GM12891 (cell line): ENCODE measurements around the gene ARPP21.

Experiments used
- DNase-seq: peaks from one replicate; pipeline ENCODE4 v3.0.0; 2011; ENCODE audit warnings: low spot score; ENCODE audit not compliant: insufficient read length
- FAIRE-seq: peaks from 2 replicates; lab custom pipeline; 2011; peaks lifted over from hg19 to GRCh38; lab: Jason Lieb, UNC
- PAX5 ChIP-seq: IDR thresholded peaks from 2 replicates; pipeline ENCODE4 v1.6.1; 2011; ENCODE audit warnings: low read length, moderate library complexity, mild to moderate bottlenecking; ENCODE audit not compliant: insufficient read depth, severe bottlenecking
- POLR2A ChIP-seq: IDR thresholded peaks from 2 replicates; pipeline ENCODE4 v1.6.1; 2011; ENCODE audit warnings: low read depth, low read length, control low read depth
- POLR2AphosphoS5 ChIP-seq: IDR thresholded peaks from 2 replicates; pipeline ENCODE4 v1.6.1; 2011; ENCODE audit warnings: low read depth, low read length, control low read depth
- POU2F2 ChIP-seq: IDR thresholded peaks from 2 replicates; pipeline ENCODE4 v1.6.1; 2011; ENCODE audit warnings: low read depth, mild to moderate bottlenecking, control low read depth, low read length, moderate library complexity
- SPI1 ChIP-seq: IDR thresholded peaks from 2 replicates; pipeline ENCODE4 v1.6.1; 2011; ENCODE audit warnings: low read depth, low read length, control low read depth
- TAF1 ChIP-seq: IDR thresholded peaks from 2 replicates; pipeline ENCODE4 v1.6.1; 2011; ENCODE audit warnings: low read depth, low read length, control low read depth

ARPP21 gene

DNA sequence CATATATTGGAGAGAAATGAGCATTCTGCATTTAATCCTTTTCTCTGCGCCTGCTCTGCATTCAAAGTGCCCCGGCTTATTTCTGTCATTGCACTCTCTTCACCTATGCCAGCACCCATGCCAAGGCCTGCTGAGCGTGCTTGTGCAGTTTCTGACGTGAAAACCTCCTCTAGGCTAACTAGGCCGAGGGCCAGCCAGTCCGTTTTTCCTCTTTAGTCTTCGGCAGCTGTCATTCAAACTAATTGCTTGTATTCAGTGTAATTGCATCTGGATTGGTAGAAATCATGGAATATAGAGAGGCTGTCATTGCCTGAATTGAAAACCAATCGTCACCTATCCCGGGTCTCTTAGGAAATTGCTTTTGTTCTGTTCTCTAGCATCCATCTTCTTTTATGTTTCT is 94.0 kb downstream of the ARPP21 start:
- FAIRE-seq (no peak), DNase-seq (no peak)
- TF ChIP-seq TAF1 (no peak), POLR2A (no peak), PAX5 (no peak), SPI1 (no peak), POLR2AphosphoS5 (no peak), POU2F2 (no peak)

DNA sequence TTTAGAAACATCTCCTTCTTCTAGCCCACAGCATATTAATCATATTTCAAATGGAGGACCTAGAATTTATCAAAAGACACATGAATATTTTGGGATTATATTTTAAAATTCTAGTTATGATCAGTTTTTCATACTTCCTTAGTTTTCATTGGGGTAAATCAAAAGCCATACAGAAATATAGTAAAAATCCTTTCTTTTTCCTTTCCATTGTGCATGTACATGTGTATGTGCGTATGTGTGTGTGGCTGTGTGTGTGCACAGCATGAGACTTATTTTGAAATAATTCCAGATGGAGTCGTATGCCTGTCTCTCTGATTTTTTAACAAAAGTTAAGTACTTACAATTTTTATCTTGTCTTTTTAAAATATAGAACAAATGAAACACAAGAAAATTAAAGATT is 94.5 kb downstream of the ARPP21 start:
- DNase-seq, result no peak
- no peak for FAIRE-seq
- TF ChIP-seq TAF1, result no peak
- TF ChIP-seq POLR2AphosphoS5, result no peak
- TF ChIP-seq POU2F2, result no peak
- TF ChIP-seq SPI1, result no peak
- no peak for TF ChIP-seq POLR2A
- no peak for TF ChIP-seq PAX5

DNA sequence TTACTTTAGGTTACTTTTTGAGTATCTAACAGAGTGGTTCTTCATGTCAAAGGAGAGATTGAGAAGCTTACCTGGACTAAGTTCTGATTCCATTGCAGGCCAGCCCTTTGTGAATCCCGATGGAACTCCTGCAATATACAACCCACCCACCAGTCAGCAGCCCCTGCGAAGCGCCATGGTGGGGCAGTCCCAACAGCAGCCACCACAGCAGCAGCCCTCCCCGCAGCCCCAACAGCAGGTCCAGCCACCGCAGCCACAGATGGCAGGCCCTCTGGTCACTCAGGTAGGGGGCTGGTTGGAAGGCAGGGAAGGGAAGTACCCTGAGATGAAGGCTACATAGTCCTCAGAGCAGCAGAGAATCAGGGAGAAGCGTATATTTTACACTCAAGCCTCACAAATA is 97.8 kb downstream of the ARPP21 start:
- TF ChIP-seq TAF1, result no peak
- TF ChIP-seq PAX5, result no peak
- FAIRE-seq (no peak), DNase-seq (no peak)

DNA sequence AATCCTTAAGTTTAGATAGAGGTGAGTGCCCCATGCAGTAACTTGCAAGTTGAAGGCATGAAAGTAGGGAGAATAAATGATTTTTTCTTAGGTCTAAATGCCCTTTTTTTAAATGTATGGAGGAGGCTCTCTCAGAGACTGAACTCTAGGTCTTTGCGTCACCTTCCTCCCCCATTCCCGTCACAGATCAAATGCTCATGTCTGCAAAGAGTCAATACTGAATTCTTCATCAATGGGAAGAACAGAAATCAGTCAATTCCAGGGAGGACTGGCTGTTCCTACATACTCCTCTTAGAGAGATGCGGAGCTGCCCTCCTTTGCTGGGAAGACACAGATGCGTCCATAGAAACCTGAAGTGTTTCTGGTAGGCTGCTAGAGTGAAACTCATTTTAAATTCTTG is 98.2 kb downstream of the ARPP21 start:
- DNase-seq (no peak), FAIRE-seq (no peak)
- TF ChIP-seq TAF1 (no peak), SPI1 (no peak), PAX5 (no peak), POU2F2 (no peak), POLR2A (no peak), POLR2AphosphoS5 (no peak)

DNA sequence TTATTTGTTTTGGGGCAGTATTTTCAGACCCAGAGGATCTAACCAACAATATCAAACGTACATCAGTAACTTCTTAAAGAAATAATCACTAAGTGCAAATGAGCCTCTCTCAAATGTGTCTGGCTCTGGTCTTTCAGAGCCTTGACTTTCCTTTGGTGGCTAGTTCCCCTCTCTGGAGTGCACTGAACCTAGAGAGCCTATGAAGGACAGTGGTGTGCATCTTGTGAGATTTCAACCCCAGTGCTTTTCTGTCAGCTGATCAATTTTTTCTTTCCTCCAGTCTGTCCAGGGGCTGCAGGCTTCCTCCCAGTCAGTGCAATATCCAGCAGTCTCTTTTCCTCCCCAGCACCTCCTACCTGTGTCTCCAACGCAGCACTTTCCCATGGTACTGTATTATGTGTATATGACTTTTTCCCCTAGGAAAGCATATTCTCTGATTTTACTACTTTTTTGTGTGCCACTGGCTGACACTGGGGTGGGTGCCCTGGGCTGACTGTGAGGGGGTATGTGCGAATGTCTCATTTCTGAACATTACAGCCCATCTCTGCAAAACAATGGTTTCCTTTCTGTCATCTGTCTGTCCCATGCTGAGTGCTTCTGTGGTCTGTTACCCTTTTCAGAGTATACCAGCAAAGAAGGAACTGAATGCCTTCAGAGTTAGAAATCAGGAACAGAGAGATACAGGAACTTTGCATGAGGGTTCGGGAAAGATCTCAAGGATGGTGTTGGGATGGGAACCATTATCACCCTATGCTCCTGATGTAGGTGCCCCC is 98.8 kb downstream of the ARPP21 start:
- DNase-seq (no peak), FAIRE-seq (no peak)
- TF ChIP-seq SPI1, result no peak
- no peak for TF ChIP-seq POLR2A
- no peak for TF ChIP-seq POU2F2
- no peak for TF ChIP-seq POLR2AphosphoS5
- TF ChIP-seq TAF1, result no peak
- TF ChIP-seq PAX5, result no peak

DNA sequence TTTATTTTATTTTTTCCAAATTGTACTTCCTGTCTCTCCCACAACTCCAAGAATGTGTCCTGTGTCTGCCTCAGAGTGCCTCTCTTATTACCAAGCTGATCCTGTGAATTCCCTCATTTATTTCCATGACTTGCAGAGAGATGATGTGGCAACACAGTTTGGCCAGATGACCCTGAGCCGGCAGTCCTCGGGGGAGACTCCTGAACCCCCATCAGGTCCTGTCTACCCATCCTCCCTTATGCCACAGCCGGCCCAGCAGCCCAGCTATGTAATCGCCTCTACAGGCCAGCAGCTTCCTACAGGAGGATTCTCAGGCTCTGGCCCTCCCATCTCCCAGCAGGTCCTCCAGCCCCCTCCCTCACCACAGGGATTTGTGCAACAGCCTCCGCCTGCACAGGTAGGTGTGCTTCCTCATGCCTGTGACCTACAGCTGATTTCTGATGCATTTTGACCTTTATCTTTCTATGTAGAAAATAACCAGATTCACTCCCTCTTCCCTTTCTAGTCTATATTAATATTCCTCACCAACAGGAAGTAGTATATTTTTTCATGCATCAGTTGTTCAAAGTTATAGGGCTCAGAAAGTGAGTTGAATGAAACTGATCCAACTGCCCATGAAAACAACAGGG is 100.0 kb downstream of the ARPP21 start:
- DNase-seq (no peak), FAIRE-seq (no peak)
- TF ChIP-seq POLR2AphosphoS5, result no peak
- no peak for TF ChIP-seq TAF1
- TF ChIP-seq SPI1, result no peak
- TF ChIP-seq PAX5, result no peak

DNA sequence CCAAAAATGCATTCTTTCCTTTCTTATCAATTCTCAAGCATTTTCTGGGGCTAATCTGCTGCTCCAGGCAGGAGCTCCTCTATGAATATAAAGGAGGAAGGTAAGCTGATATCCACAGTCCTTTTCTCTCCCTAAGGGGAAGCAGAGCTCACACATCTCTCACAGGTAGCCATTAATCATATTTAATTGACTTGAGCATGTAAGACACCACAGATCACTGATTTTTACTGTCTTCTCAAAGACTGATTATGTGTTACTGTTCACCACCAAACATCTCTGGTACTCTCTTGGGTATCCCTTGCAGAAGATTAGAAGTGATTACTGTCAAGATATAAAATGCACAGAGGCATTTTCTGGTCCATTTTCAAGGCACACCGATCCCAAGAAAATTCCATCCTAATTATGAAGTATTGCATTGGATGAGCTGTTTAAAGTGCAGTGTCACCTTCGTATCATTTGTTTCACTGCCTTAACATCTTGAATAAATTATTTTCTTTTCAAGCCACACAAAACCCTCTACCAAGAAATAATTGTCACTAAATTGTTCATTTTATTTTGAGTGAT is 100.7 kb downstream of the ARPP21 start:
- DNase-seq (no peak), FAIRE-seq (no peak)
- TF ChIP-seq POLR2AphosphoS5, result no peak
- no peak for TF ChIP-seq POLR2A
- TF ChIP-seq SPI1, result no peak
- TF ChIP-seq TAF1, result no peak

DNA sequence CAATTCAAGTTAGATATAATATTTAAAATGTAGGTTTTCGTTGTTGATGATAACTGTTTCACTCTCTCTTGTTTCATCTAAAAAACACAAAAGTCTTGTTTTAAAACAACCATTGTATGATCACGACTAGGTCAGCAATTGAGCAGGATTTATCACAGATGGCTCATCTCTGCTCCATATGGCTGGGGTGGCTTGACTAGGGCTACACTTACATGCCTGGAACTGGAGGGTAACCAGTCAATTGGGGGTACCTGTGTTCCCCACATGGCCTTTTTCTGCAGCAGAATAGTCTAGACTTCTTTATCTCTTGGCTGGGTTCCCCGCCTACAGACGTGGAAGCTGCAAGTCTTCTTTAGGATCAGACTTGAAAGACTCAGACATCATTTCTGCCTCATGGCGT is 103.9 kb downstream of the ARPP21 start:
- TF ChIP-seq TAF1 (no peak), PAX5 (no peak), POLR2A (no peak), SPI1 (no peak), POLR2AphosphoS5 (no peak), POU2F2 (no peak)
- no peak for DNase-seq
- no peak for FAIRE-seq

DNA sequence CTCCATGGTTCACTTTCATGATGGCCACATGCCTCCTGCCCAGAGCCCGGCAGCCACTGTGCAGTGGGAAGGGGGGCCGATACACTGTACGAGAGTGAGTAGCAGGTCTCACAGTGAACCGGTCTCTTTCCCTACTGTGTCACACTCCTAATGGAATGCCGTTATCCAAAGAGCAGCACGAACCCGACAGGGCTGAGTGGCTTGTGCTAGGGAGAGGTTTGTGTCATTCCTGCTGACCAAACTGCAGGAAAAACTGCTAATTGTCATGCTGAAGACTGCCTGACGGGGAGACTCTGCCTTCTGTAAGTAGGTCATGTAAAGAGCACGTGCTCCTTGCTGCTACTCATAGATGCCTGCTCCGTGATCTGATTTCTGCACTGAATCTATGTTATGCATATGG is 105.1 kb downstream of the ARPP21 start:
- DNase-seq (no peak), FAIRE-seq (no peak)
- TF ChIP-seq PAX5 (no peak), POU2F2 (no peak), TAF1 (no peak), POLR2A (no peak), POLR2AphosphoS5 (no peak), SPI1 (no peak)

DNA sequence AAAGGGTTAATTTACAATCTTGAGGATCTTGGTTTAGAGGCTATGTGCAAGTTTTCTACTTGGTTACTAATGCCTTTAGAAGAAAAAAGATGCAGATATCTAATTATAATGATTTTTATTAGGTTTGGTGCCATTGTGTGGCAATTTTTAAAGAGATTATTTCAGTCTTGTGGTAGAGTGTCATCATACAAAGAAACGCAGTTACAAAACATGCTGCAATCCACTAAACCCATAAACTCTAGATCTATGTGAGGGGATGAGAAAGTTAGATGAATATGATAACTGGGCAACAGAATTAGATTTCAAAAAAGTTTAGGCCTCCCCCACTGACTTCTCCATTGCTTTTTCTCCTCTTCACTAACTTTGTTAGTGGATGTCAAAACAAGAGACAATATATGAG is 106.0 kb downstream of the ARPP21 start:
- FAIRE-seq, result no peak
- no peak for DNase-seq
- TF ChIP-seq POU2F2 (no peak), POLR2AphosphoS5 (no peak), SPI1 (no peak), TAF1 (no peak), PAX5 (no peak), POLR2A (no peak)
